H9 (cell line): ENCODE measurements around the gene PPP1R14C. TPM values are rescaled to one million over a fixed set of nuclear protein-coding genes. Genes with fewer than 3 reads are reported as not detected.

Experiments
- DNase-seq: peaks from one replicate; pipeline ENCODE4 v3.0.0-alpha.2; 2017
- H2AFZ ChIP-seq: one replicate; pipeline ENCODE4 v1.6.1; 2013; ENCODE audit warnings: mild to moderate bottlenecking, low read length, control low read depth, moderate library complexity
- H2AK5ac ChIP-seq: 2 replicates; pipeline ENCODE4 v1.6.1; 2013; ENCODE audit warnings: low read length, control low read depth, mixed read lengths; ENCODE audit not compliant: insufficient read length
- H2BK120ac ChIP-seq: one replicate; pipeline ENCODE4 v1.6.1; 2013; ENCODE audit warnings: low read depth, mild to moderate bottlenecking, low read length, control low read depth, inconsistent platforms; ENCODE audit not compliant: poor library complexity, severe bottlenecking
- H2BK12ac ChIP-seq: 2 replicates; pipeline ENCODE4 v1.6.1; 2013; ENCODE audit warnings: low read length, control low read depth, mixed read lengths, low read depth; ENCODE audit not compliant: insufficient read length
- H2BK15ac ChIP-seq: 2 replicates; pipeline ENCODE4 v1.6.1; 2013; ENCODE audit warnings: low read depth, low read length, control low read depth
- H2BK20ac ChIP-seq: one replicate; pipeline ENCODE4 v1.6.1; 2013; ENCODE audit warnings: low read depth, mild to moderate bottlenecking, low read length, control low read depth, inconsistent platforms; ENCODE audit not compliant: poor library complexity, severe bottlenecking
- H2BK5ac ChIP-seq: 2 replicates; pipeline ENCODE4 v1.6.1; 2013; ENCODE audit warnings: low read length, control low read depth, mixed read lengths; ENCODE audit not compliant: insufficient read length
- H3K14ac ChIP-seq: 2 replicates; pipeline ENCODE4 v1.6.1; 2013; ENCODE audit warnings: low read length, control low read depth; ENCODE audit not compliant: insufficient read depth
- H3K18ac ChIP-seq: 2 replicates; pipeline ENCODE4 v1.6.1; 2013; ENCODE audit warnings: low read depth, mild to moderate bottlenecking, mixed read lengths, low read length, control low read depth; ENCODE audit not compliant: insufficient read length
- H3K23ac ChIP-seq: 2 replicates; pipeline ENCODE4 v1.6.1; 2013; ENCODE audit warnings: low read length, control low read depth, mixed read lengths, low read depth; ENCODE audit not compliant: insufficient read length
- H3K23me2 ChIP-seq: 2 replicates; pipeline ENCODE4 v1.6.1; 2013; ENCODE audit warnings: low read depth, mild to moderate bottlenecking, mixed read lengths, low read length, control low read depth; ENCODE audit not compliant: insufficient read length, poor library complexity, severe bottlenecking
- H3K27ac ChIP-seq: 2 replicates; pipeline ENCODE4 v1.5.1; 2013; ENCODE audit warnings: low read length, control low read depth, mixed read lengths, low read depth; ENCODE audit not compliant: insufficient read length
- H3K27me3 ChIP-seq: 2 replicates; pipeline ENCODE4 v1.6.1; 2013; ENCODE audit warnings: low read length, control low read depth, inconsistent platforms; ENCODE audit not compliant: insufficient read depth
- H3K4ac ChIP-seq: 2 replicates; pipeline ENCODE4 v1.6.1; 2013; ENCODE audit warnings: low read depth, mild to moderate bottlenecking, control low read depth, inconsistent platforms, low read length, moderate library complexity
- H3K4me1 ChIP-seq: 2 replicates; pipeline ENCODE4 v1.6.1; 2013; ENCODE audit warnings: low read length, control low read depth, inconsistent platforms; ENCODE audit not compliant: insufficient read depth
- H3K4me2 ChIP-seq: 2 replicates; pipeline ENCODE4 v1.6.1; 2013; ENCODE audit warnings: low read length, control low read depth, mixed read lengths; ENCODE audit not compliant: insufficient read length, insufficient read depth
- H3K56ac ChIP-seq: 2 replicates; pipeline ENCODE4 v1.6.1; 2013; ENCODE audit warnings: low read depth, mild to moderate bottlenecking, mixed read lengths, low read length, control low read depth; ENCODE audit not compliant: insufficient read length
- H3K79me1 ChIP-seq: 2 replicates; pipeline ENCODE4 v1.6.1; 2013; ENCODE audit warnings: low read depth, mild to moderate bottlenecking, moderate library complexity, low read length, control low read depth, inconsistent platforms; ENCODE audit not compliant: insufficient read depth, poor library complexity, severe bottlenecking
- H3K79me2 ChIP-seq: 2 replicates; pipeline ENCODE4 v1.6.1; 2013; ENCODE audit warnings: low read length, control low read depth, inconsistent platforms; ENCODE audit not compliant: insufficient read depth
- H3K9ac ChIP-seq: 2 replicates; pipeline ENCODE4 v1.6.1; 2013; ENCODE audit warnings: low read length, control low read depth, mixed read lengths; ENCODE audit not compliant: insufficient read length; ENCODE audit errors: extremely low read depth
- H3K9me3 ChIP-seq: one replicate; pipeline ENCODE4 v1.6.1; 2013; ENCODE audit warnings: low read depth, low read length, inconsistent platforms; ENCODE audit not compliant: control insufficient read depth
- H3T11ph ChIP-seq: one replicate; pipeline ENCODE4 v1.6.1; 2013; ENCODE audit warnings: mild to moderate bottlenecking, low read length, control low read depth, inconsistent platforms
- H4K20me1 ChIP-seq: one replicate; pipeline ENCODE4 v1.6.1; 2013; ENCODE audit not compliant: control insufficient read depth, insufficient read length, insufficient read depth
- H4K5ac ChIP-seq: 2 replicates; pipeline ENCODE4 v1.6.1; 2013; ENCODE audit warnings: low read depth, mild to moderate bottlenecking, mixed read lengths, low read length, control low read depth; ENCODE audit not compliant: insufficient read length
- H4K8ac ChIP-seq: replicated peaks from 2 replicates; pipeline ENCODE4 v1.6.1; 2013; ENCODE audit warnings: low read length, control low read depth, mixed read lengths, low read depth; ENCODE audit not compliant: insufficient read length
- H4K91ac ChIP-seq: 2 replicates; pipeline ENCODE4 v1.6.1; 2013; ENCODE audit warnings: low read depth, mild to moderate bottlenecking, moderate library complexity, mixed read lengths, low read length, control low read depth; ENCODE audit not compliant: insufficient read length
- H3K27ac Mint-ChIP-seq, 3 experiments: 2 replicates in 2 of 3; 3 replicates in 1 of 3; pipeline ENCODE4 v1.8.0; 2020 to 2021; ENCODE audit warnings: mixed read lengths in 3 of 3, mild to moderate bottlenecking in 1 of 3, moderate library complexity in 1 of 3
- H3K27me3 Mint-ChIP-seq: 2 replicates; pipeline ENCODE4 v1.8.0; 2021; ENCODE audit warnings: low read depth, mild to moderate bottlenecking, moderate library complexity, mixed read lengths
- H3K36me3 Mint-ChIP-seq, 3 experiments: 2 replicates in 2 of 3; 3 replicates in 1 of 3; pipeline ENCODE4 v1.8.0; 2020 to 2021; ENCODE audit warnings: low read depth in 3 of 3, mixed read lengths in 3 of 3; ENCODE audit not compliant: insufficient read depth in 1 of 3
- H3K4me1 Mint-ChIP-seq, 2 experiments: 2 replicates each; pipeline ENCODE4 v1.8.0; 2020; ENCODE audit warnings: mixed read lengths in 2 of 2
- H3K4me3 Mint-ChIP-seq, 2 experiments: 2 replicates in 1 of 2; 3 replicates in 1 of 2; pipeline ENCODE4 v1.8.0; 2020 to 2021; ENCODE audit warnings: mild to moderate bottlenecking in 2 of 2, mixed read lengths in 2 of 2, moderate library complexity in 1 of 2
- H3K9me3 Mint-ChIP-seq, 2 experiments: 2 replicates in 1 of 2; 3 replicates in 1 of 2; pipeline ENCODE4 v1.8.0; 2020; ENCODE audit warnings: mild to moderate bottlenecking in 2 of 2, mixed read lengths in 2 of 2, moderate library complexity in 1 of 2
- CTCF ChIP-seq: fragments of 200-600 bp; sonication (generic); conservative IDR thresholded peaks from 3 replicates; pipeline ENCODE4 v1.8.0; 2021; ENCODE audit warnings: antibody characterized with exemption, mild to moderate bottlenecking
- WGBS: extraction: QIAGEN DNeasy Blood & Tissue Kit; methylation state at CpG from one replicate; pipeline ENCODE4 v1.1.7; 2013; ENCODE audit warnings: missing lambda C conversion rate, low lambda C conversion rate, mixed read lengths; ENCODE audit not compliant: insufficient read length; ENCODE audit errors: extremely low coverage; 5-methylcytosine and 5-hydroxymethylcytosine counted together
- total RNA-seq: library from RNA; stranded (reverse); gene quantifications from 2 replicates; pipeline ENCODE4 v1.2.1, GENCODE V29; 2021

PPP1R14C gene
- total RNA-seq, 1 experiment from 2014 or later: 0.37 TPM

- H3K56ac ChIP-seq: no peak overlapping the region
- no peak overlapping the region for H3K4me2 ChIP-seq
- H3K9me3 Mint-ChIP-seq: peaks cover 2 to 7% of the 10 kb centered on the region in 2 experiments; a peak in 3 of 5 replicates
- no peaks in the 10 kb centered on the region for H3K79me2 ChIP-seq
- H2AK5ac ChIP-seq: no peak overlapping the region
- no peak overlapping the region for H2BK120ac ChIP-seq
- H3K14ac ChIP-seq: no peak overlapping the region
- no peak overlapping the region for H3K27ac ChIP-seq
- H2BK15ac ChIP-seq: no peak overlapping the region
- H2AFZ ChIP-seq: no peak overlapping the region
- H4K91ac ChIP-seq: no peak overlapping the region
- no peaks in the 10 kb centered on the region for H3K79me1 ChIP-seq
- H3K4me3 Mint-ChIP-seq: no peak overlapping the region
- H3K36me3 Mint-ChIP-seq: peaks cover 0 to 4% (median 0%) of the 10 kb centered on the region in 3 experiments; a peak in 1 of 7 replicates
- no peak overlapping the region for H2BK5ac ChIP-seq
- H3K23me2 ChIP-seq: no peaks in the 10 kb centered on the region
- no peak overlapping the region for H2BK12ac ChIP-seq
- no peaks in the 10 kb centered on the region for H3K9me3 ChIP-seq
- no peak overlapping the region for H3K27ac Mint-ChIP-seq
- no peak for TF ChIP-seq CTCF
- H3K27me3 ChIP-seq: no peaks in the 10 kb centered on the region
- no peak overlapping the region for H3K18ac ChIP-seq
- no peak overlapping the region for H3K9ac ChIP-seq
- H3K4me1 Mint-ChIP-seq: no peaks in the 10 kb centered on the region
- no peak overlapping the region for H3K23ac ChIP-seq
- H3K4me1 ChIP-seq: no peaks in the 10 kb centered on the region
- no peak overlapping the region for H2BK20ac ChIP-seq
- DNase-seq: no peak
- H3T11ph ChIP-seq: no peak overlapping the region
- no CpG with 5 or more reads among the region's 3 CpGs for WGBS
- no peaks in the 10 kb centered on the region for H4K20me1 ChIP-seq
- no peak overlapping the region for H4K5ac ChIP-seq
- H4K8ac ChIP-seq: no peak overlapping the region
- peaks cover 7% of the 10 kb centered on the region for H3K27me3 Mint-ChIP-seq
- H3K4ac ChIP-seq: no peak overlapping the region
Observed at GRCh38 chr6:150191809-150192208, 49.0 kb downstream of the PPP1R14C start.
